Prostate gland (tissue), 2 donors: Measurements from ENCODE around the gene LEUTX. TPM values are rescaled to one million over a fixed set of nuclear protein-coding genes. Genes with fewer than 3 reads are reported as not detected.
"Not testable (repeated sequence)": the region's sequence is repeated elsewhere in the genome, so short reads cannot be mapped to it uniquely, and the experiment has no call there.

ENCODE experiments used
- DNase-seq: peaks from one replicate; pipeline ENCODE4 v3.0.0-alpha.2; 2019; ENCODE audit warnings: low spot score
- H3K27ac ChIP-seq, 2 donors: fragments of 200-600 bp; sonication (generic); 2 replicates each; pipeline ENCODE4 v1.5.1; 2017 to 2019
- H3K27me3 ChIP-seq: fragments of 200-600 bp; sonication (generic); replicated peaks from 2 replicates; pipeline ENCODE4 v1.5.1; 2019; ENCODE audit not compliant: insufficient read depth
- H3K36me3 ChIP-seq, 2 donors: fragments of 200-600 bp; sonication (generic); 1 replicate in 1 of 2; 2 replicates in 1 of 2; pipeline versions ENCODE4 v1.5.1 to v1.8.1; 2017 to 2019
- H3K4me1 ChIP-seq: fragments of 200-600 bp; sonication (generic); replicated peaks from 2 replicates; pipeline ENCODE4 v1.5.1; 2019
- H3K4me3 ChIP-seq, 2 donors: fragments of 200-600 bp; sonication (generic); 2 replicates each; pipeline ENCODE4 v1.5.1; 2017 to 2019
- H3K9me3 ChIP-seq: fragments of 200-600 bp; sonication (generic); 2 replicates; pipeline ENCODE4 v1.5.1; 2017
- CTCF ChIP-seq, 4 experiments: fragments of 200-600 bp in 2 of 4; fragments of 450-650 bp in 2 of 4; sonication (generic) in 2 of 4; IDR thresholded peaks; 1 replicate in 3 of 4; 2 replicates in 1 of 4; pipeline ENCODE4 v1.5.1; 2016 to 2019; ENCODE audit warnings: antibody characterized with exemption in 4 of 4, mild to moderate bottlenecking in 2 of 4, moderate library complexity in 2 of 4
- POLR2A ChIP-seq: fragments of 450-650 bp; IDR thresholded peaks from one replicate; pipeline ENCODE4 v1.6.1; 2016; ENCODE audit warnings: antibody characterized with exemption, mild to moderate bottlenecking
- POLR2AphosphoS5 ChIP-seq: sonication (generic); formaldehyde crosslinking; IDR thresholded peaks from one replicate; pipeline ENCODE4 v1.6.1; 2017; ENCODE audit warnings: antibody characterized with exemption
- WGBS: methylation state at CpG from one replicate; pipeline ENCODE4 v1.1.5; 2018; 5-methylcytosine and 5-hydroxymethylcytosine counted together
- intact Hi-C: fragments of 100-400 bp; cut with DNase I; formaldehyde crosslinking; loops from one replicate; pipeline ENCODE4 v1.14.2; 2022
- total RNA-seq, 2 donors: library from RNA; depleted of rRNA; stranded (reverse); fragments of >200 nt; gene quantifications; one replicate each; pipeline ENCODE4 v1.1.0, GENCODE V29; 2016

The LEUTX gene
- total RNA-seq, 2 donors from 2014 or later: not detected

- H3K4me3 ChIP-seq: no peak overlapping the region
- 87% methylated on average over 2 of the region's 2 CpGs for WGBS
- TF ChIP-seq POLR2A (no peak), POLR2AphosphoS5 (no peak), CTCF (IDR thresholded peaks at IDR 0.05) (no peak)
- H3K27ac ChIP-seq: no peak overlapping the region
- H3K4me1 ChIP-seq: no peaks in the 10 kb centered on the region
- no peaks in the 10 kb centered on the region for H3K9me3 ChIP-seq
- no peaks in the 10 kb centered on the region for H3K36me3 ChIP-seq
- intact Hi-C loops: no loop called here
- no peak for DNase-seq
- peaks cover 2% of the 10 kb centered on the region for H3K27me3 ChIP-seq
Observed at GRCh38 chr19:39754544-39754943, 24.1 kb upstream of the LEUTX start.

- no peak for DNase-seq
Observed at GRCh38 chr19:39754971-39755370, 23.7 kb upstream of the LEUTX start.

GRCh38 chr19:39759457-39760184 lies 19.0 kb upstream of the LEUTX start:
- H3K4me1 ChIP-seq: no peaks in the 10 kb centered on the region
- no peak overlapping the region for H3K27ac ChIP-seq
- no peaks in the 10 kb centered on the region for H3K9me3 ChIP-seq
- intact Hi-C loops: no loop called here
- WGBS: 74% methylated on average over 4 of the region's 4 CpGs
- TF ChIP-seq POLR2A: no peak
- no peak for TF ChIP-seq POLR2AphosphoS5
- TF ChIP-seq CTCF (IDR thresholded peaks at IDR 0.05): no peak
- H3K27me3 ChIP-seq: peaks cover 2% of the 10 kb centered on the region
- no peak overlapping the region for H3K4me3 ChIP-seq
- DNase-seq: no peak
- no peaks in the 10 kb centered on the region for H3K36me3 ChIP-seq

More at GRCh38 chr19:39754971-39755370, 23.7 kb upstream of the LEUTX start:
- TF ChIP-seq POLR2A: no peak
- Histone ChIP-seq H3K36me3 (no peaks in the 10 kb centered on the region), H3K27ac (no peak overlapping the region), H3K9me3 (no peaks in the 10 kb centered on the region), H3K4me3 (no peak overlapping the region), H3K27me3 (peaks cover 2% of the 10 kb centered on the region), H3K4me1 (no peaks in the 10 kb centered on the region)
- 56% methylated on average over 3 of the region's 3 CpGs for WGBS
- intact Hi-C loops: no loop called here

GRCh38 chr19:39761851-39762250 lies 16.8 kb upstream of the LEUTX start:
- H3K27me3 ChIP-seq, H3K4me1 ChIP-seq, DNase-seq, H3K9me3 ChIP-seq, H3K27ac ChIP-seq, intact Hi-C loops, H3K4me3 ChIP-seq, H3K36me3 ChIP-seq: not testable (repeated sequence)
- WGBS: 97% methylated on average over 1 of the region's 1 CpG

GRCh38 chr19:39765091-39766076 lies 13.3 kb upstream of the LEUTX start:
- 45% methylated on average over 16 of the region's 16 CpGs for WGBS
- no peaks in the 10 kb centered on the region for H3K36me3 ChIP-seq
- H3K4me3 ChIP-seq: no peak overlapping the region
- no peak overlapping the region for H3K27ac ChIP-seq
- intact Hi-C loops: no loop called here
- no peak for DNase-seq
- TF ChIP-seq POLR2A (no peak), POLR2AphosphoS5 (no peak), CTCF (IDR thresholded peaks at IDR 0.05) (peak in 3 of 4 experiments; percentile 23 to 46 (median 36))
- H3K27me3 ChIP-seq: no peaks in the 10 kb centered on the region
- no peaks in the 10 kb centered on the region for H3K9me3 ChIP-seq
- H3K4me1 ChIP-seq: no peaks in the 10 kb centered on the region
